GM19043 (cell line): ENCODE data around the gene TBC1D17.
A peak's percentile ranks its signal among the peaks of the same experiment; 100 is the strongest.

Source experiments
- ATAC-seq: cut with Tn5 transposase; IDR thresholded peaks from one replicate; pipeline ENCODE4 v1.9.1; 2021; ENCODE audit warnings: low read depth; ENCODE audit not compliant: unreplicated experiment

Gene TBC1D17

DNA sequence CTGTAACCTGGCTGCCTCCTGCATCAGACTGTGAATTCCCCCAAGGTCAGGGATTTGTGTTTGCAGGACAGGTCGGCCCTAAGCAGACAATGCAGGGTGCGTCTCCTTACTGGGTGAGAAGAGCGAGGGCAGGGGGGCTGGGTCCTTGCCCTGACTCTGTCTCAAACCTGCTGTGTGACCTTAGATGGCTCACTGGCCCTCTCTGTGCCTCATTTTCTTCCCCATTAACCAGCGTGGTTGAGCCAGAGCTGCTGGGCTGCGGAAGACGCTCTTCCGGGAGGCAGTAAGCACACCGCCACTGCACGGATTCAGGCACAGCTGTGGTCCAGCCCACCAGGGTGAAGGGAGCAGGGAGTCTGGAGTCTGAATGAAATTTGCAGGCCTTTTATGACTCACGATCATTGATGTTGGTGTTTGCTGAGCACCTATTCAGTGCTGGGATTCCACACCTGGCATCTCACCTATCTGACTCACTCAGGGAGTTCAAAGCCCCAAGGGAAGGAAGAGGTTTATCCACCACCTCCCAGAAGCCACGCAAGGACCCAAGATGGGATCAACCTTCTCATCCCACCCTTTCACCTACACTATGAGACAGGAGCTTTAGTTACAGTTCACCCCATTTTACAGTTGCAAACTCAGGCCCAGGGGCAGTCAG, 2.9 kb upstream of the TBC1D17 start:
- ATAC-seq: no peak

DNA sequence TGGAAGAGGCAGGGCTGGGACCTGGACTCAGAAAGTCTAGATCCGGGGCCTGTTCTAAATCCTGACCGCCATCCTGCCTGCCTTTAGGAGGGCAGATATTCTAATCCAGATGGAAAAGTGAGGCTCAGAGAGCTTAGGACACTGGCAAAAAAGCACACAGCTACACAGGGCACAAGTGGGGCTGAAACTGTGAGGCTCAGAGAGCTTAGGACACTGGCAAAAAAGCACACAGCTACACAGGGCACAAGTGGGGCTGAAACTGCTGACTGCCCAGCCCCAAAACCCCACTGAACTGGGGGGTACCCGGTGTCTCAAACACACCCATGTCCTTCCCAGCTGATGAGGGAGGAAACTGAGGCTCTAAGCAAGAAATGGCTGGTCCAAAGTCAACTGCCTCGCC, 2.3 kb upstream of the TBC1D17 start:
- no peak for ATAC-seq

- ATAC-seq: no peak
These were observed 1.6 kb upstream of the TBC1D17 start for GRCh38 chr19:49875857-49876421.

DNA sequence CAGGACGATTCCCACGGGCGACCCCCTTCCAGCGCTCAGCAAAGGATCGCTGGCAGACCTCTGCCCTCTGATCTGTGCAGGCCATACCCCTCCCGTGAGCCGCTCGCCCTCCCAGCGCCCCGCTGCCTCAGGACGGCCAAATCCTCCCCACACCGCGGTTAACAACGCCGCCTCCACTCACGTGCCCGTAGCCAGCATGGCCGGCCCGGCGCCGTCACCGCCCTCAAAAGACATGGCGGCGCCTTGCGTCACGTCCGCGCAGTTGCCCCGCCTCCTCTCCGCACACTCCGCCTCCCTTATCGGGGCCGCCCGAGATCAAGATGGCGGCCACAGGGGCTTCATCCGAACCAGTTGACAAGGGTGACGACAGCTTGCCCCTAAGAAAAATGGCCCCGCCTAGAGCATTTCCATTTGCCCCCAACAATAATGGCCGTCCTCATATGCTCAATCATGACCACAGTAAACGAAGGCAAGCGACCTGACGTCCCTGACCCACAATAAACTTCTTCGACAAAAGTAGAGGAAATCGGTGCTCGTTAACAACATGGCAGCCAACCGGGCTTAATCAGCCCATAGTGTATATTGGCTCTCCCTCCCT, 981 bp upstream of the TBC1D17 start:
- ATAC-seq: peak; percentile 41

- ATAC-seq: peak; percentile 42
These were observed 609 bp downstream of the TBC1D17 start for GRCh38 chr19:49877879-49878743.

DNA sequence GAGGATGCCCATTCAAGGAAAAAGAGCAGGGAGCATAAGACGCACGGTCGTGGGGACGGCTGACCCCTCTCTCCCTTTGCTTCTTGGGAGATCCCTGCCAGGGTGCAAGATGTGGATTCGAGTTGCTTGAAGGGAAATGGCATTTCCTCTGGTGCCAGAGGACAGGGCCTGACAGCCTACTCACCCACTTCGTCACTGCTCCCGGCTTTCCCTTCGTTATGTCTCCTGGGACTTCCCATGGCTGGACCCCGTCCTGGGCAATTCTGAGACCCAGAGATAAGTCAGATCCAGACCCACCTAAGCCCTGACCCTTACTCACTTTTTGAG, 1.2 kb downstream of the TBC1D17 start:
- no peak for ATAC-seq

- no peak for ATAC-seq
These were observed 1.9 kb downstream of the TBC1D17 start for GRCh38 chr19:49879243-49879963.

GRCh38 chr19:49880162-49880869, 2.8 kb downstream of the TBC1D17 start:
- no peak for ATAC-seq

GRCh38 chr19:49881186-49881585, 3.7 kb downstream of the TBC1D17 start:
- ATAC-seq: no peak

DNA sequence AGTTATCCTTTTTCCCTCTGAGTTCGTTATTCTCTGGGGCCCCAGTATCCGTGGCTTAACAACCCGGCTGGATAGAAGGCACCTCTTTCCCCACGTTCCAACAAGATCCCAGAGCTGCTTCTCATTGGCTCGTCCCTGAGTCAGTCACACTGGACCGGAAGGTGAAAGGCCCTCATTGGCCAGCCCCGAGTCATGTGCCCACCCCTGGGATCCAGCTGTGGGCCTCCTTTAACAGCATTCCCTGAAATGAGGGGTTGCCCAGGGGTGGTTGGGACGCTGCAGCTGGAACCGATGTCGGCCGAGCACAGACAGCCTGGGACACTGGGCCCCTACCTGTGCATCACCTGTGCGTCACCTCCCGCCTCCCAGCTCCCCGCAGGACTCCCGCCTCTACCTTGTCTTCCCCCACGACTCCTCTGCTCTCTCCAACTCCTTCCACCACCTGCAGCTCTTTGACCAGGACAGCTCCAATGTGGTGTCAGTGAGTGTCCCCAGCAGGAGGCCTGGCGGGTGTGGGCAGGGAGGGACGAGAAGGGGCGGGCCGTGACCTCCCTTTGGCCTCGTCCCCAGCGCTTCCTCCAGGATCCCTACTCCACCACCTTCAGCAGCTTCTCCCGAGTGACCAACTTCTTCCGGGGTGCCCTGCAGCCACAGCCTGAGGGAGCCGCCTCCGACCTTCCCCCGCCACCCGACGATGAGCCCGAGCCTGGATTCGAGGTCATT, 4.3 kb downstream of the TBC1D17 start:
- no peak for ATAC-seq

DNA sequence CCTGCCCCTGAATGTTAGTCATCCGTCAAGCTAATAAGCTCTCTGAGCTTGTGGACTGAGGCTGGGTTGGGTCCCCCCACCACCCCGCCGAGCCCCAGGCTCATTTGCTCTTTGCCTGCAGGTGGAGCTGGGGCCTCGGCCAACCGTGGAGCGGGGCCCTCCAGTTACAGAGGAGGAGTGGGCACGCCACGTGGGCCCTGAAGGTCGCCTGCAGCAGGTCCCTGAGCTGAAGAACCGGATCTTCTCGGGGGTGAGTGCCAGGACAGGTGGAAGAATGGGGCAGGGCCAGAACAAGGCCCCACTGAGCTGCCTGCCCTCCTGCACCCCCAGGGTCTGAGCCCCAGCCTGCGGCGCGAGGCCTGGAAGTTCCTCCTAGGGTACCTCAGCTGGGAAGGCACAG, 5.1 kb downstream of the TBC1D17 start:
- ATAC-seq: no peak

GRCh38 chr19:49883094-49883493, 5.6 kb downstream of the TBC1D17 start:
- ATAC-seq: no peak

- ATAC-seq: no peak
These were observed 6.6 kb downstream of the TBC1D17 start for GRCh38 chr19:49884109-49884508.

GRCh38 chr19:49884760-49885159, 7.3 kb downstream of the TBC1D17 start:
- no peak for ATAC-seq

DNA sequence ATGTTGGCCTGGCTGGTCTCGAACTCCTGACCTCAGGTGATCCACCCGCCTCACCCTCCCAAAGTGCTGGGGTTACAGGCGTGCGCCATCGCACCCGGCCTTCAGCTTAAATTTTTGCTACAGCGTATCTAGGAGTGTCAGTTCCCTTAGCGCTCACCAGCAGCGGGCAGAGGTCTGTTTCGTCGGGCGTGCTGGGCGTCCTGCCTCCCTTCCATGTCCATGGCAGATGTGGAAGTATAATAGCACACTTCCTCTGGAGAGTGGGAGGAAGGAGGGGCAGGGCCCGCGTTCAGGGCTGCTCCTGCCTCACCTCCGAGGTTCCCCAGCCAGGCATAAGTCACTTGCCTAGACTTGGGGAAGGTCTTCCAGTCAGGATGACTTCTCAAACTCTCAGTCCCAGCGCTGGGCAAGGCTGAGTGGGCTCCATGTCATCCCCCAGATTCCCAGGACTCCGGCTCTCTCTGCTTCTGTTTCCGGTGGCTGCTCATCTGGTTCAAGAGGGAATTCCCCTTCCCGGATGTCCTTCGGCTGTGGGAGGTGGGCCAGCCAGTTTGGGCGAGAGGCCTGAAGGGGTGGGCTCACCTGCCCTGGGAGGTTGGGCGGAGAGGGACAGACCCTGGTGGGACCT, 9.6 kb downstream of the TBC1D17 start:
- no peak for ATAC-seq

GRCh38 chr19:49887665-49888509, 10.4 kb downstream of the TBC1D17 start:
- no peak for ATAC-seq

GRCh38 chr19:49888510-49888824, 11.0 kb downstream of the TBC1D17 start:
- ATAC-seq: no peak

DNA sequence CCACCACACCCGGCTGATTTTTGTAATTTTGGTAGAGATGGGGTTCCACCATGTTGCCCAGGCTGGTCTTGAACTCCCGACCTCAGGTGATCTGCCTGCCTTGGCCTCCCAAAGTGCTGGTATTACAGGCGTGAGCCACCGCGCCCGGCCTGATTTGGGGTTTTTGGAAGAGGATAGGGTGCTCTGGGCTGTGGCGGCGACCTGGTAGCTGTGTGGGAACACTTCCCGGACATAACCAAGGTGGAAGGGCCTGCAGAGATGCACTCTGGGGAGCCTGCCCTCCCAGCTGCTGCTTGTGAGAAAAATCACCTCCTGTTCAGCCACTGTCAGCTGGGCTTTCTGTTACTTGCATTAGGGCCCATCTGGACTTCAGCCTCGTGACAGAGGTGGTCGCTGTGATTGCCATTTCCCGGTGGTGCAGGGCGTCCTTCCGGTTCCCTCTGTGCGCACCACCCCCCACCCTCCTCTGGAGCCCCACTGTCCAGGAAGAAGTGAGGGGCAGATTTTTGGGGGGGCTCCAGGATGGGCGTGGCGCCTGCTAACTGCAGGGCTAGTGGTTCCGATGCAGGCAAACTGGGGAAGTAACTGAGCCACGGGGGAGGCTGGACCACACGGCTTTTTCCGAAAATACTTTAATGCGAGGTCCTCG, 11.7 kb downstream of the TBC1D17 start:
- ATAC-seq: no peak
